Stimulated activated CD8-positive, alpha-beta memory T cell treated with anti-CD3 and anti-CD28 coated beads, Interleukin-15, amount 100 ng/mL, for 48 hours (primary cell): ENCODE results near the gene ITPK1.
A peak's percentile ranks its signal among the peaks of the same experiment; 100 is the strongest.

Experiments
- DNase-seq, 2 donors: peaks; one replicate each; pipeline ENCODE4 v3.0.0-alpha.2; 2020; ENCODE audit warnings: low read depth in 2 of 2

ITPK1 gene

GRCh38 chr14:92938235-92938875 is 177.4 kb downstream of the ITPK1 start:
- no peak for DNase-seq

DNA sequence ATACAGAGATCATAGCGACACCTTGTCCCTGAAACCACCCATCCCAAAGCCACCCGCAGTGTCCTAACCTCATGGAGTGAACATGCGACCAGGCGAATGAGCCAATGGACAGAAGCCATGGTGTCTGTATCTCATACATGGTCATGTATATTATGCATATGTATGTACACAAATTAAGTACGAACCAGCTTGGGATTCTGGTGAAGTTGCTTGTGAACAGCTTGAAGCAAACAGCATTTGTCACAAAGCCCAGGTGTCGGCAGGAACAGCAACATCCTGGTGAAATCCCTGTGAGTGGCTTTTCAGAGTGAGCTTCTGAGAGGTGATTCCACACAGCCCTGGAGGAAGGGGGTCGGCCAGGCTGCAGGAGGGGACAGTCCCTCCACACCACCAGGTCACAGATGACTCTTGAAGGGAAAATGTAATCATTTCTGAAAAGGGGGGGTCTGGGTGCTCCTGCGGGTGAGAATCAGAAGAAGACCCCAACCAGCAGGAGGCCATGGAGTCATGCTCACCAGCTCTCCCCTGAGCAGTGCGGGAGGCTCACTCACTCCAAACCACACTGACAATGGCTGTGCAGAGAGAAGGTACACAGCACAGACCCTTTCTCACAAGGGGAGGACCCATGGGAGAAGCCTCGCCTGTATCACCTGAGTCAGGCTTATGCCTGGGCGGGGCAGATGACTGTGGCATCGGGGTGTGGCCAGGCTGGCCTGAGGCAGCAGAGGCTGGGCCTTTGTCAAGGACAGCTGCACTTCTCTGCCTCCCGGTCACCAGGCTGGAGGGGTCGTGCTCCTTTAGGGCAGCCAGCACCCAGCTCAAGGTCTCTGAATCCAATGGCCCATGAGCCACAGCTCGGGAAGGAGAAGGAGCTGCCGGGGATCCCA is 178.4 kb downstream of the ITPK1 start:
- DNase-seq, result peak in 1 of 2 donors; percentile 0

GRCh38 chr14:92936085-92936484 is 179.6 kb downstream of the ITPK1 start:
- DNase-seq, result no peak

DNA sequence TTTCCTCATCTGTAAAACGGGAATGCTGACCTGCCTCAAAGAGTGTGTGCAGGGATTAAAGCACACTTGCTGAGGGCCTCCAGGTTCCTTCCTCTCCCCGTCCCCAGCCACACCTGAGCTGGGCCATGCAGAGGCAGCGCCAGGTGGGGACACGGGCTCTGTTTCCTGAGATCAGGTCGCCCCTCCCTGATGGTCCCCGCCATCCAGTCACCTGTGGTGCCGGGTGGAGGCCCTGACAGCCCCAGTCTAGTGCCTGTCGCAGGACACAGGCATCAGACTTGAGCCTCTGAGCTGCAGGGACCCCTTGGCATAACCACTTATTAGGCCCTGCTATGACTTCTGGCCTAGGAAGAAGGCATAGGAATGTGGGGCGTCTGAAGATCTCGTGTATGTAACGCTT is 180.3 kb downstream of the ITPK1 start:
- DNase-seq, result no peak

- no peak for DNase-seq
Measured at GRCh38 chr14:92934196-92935085, 181.3 kb downstream of the ITPK1 start.

DNA sequence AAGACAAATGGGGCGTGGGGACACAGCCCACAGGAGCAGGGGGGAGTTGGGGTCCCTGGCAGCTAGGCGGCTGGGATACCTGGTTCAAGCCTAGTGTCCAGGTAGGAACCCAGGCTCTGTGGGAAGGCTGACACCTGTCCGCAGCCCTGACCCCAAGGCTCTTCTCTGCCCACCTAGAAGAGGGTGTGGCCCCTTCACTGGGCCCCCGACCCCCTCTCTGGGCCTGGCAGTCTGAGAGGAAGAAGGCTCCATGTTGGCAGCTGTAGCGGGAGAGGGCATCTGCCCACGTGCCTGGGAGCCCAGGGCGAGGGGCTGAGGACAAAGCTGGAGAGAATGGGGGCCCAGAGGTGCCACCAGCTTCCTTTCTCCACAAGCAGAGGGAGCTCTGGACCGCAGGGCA is 182.2 kb downstream of the ITPK1 start:
- DNase-seq, result no peak

GRCh38 chr14:92932448-92933395 is 183.0 kb downstream of the ITPK1 start:
- no peak for DNase-seq

DNA sequence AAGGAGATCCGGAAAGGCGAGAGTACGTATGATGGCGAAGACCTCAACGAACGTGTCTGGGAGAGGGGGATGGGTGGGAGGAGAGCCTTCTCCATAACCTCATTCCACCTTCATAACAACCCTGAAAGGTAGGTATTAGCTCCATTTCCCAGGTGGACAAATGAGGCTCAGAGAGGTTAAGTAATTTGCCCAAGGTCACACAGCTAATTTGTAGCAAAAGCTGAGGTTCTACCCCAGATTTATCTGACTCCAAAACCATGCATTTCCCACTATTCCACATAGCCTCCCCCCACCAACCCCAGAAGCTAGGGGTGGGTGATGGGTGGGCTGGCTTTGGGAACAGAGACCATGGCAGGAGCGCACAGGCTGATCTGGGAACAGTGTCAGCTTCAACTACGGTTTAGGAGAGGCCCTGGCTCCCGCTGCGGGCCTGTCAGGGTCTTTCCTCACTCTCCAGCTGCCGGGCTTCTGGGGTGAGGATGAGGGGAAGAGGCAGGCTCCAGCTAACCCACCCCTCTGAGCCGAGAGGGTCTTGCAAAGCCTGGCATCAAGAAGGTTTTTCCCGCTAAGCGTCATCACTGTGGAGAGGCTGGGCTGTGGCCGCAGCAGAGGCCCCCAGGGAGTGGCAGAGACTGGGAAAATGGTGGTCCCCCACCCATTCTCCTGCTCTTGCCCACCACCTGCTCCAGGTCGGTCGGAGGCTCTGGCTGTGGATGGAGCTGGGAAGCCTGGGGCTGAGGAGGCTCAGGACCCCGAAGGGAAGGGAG is 183.9 kb downstream of the ITPK1 start:
- DNase-seq, result no peak

- no peak for DNase-seq
Measured at GRCh38 chr14:92930737-92931602, 184.8 kb downstream of the ITPK1 start.

DNA sequence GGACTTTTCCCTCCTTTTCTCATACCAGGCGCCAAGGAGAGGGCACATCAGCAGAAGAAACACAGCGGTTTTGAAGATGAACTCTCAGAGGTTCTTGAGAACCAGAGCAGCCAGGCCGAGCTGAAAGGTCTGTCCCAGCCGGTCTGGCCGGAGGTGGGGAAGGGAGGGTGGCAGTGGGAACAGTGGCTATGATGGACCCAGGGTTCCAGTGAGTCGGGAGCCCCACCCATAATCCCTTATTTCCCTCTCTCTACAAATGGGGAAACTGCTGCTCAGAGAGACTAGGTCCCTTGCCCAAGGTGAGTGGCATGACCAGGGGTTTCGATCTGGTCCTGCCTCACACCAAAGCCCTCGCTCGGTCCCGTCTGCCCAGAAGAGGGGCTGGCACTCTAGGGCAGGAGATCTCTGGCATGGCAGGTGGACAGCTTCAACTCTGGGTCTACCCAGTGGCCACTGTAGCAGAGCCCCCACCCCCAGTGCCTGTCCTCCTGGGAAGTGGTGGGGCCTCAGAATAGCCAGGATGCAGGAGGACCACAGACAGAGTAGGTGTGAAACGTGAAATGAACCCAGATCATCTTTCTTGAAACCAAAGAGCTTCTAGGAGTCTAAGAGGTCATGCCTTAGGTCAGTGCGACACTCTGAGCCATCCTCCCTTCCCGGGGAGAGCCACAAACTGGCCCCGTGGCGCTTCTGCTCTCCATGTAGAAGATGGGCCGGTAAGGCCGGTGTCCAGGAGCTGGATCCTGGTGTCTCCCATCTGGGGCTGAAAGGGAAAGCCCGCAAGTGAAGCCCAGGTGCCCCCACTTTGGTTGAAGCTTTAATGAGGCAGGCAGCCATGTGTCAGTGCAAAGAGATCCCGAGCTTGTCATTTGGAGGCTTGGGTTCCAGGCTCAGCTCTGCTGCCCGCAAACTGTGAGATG is 185.8 kb downstream of the ITPK1 start:
- no peak for DNase-seq

DNA sequence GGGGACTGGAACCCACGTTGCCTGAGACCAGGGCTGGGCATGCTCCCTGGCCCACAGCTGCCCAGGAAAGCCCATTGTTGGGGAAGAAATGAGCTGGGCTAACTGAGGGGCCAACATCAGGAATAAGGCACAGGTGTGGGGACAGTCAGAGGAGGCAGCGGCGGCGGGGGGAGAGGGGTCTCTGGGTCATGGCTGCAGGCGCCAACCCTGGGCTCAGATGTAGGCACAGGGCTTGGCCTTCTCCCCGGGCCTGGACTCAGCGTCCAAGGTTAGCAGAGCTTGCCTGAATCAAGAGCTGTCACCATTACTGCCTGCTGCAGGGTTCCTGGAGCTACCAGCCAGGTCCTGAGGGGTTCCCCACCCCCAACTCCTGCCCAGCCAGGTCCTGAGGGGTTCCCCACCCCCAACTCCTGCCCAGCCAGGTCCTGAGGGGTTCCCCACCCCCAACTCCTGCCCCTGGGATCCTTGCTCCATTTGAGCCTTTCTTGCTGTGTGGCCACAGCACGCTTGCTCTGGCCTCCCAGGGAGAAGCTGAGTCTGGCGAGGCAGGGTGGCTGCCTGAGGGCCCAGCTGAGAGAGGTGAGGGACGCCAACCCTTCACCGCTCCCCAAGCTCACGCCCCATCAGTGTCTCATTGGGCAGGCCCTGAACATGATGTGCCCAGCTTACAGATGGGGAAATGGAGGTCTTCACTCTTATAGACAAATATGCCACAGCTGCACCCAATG is 186.6 kb downstream of the ITPK1 start:
- no peak for DNase-seq

GRCh38 chr14:92928258-92928629 is 187.5 kb downstream of the ITPK1 start:
- DNase-seq, result no peak

DNA sequence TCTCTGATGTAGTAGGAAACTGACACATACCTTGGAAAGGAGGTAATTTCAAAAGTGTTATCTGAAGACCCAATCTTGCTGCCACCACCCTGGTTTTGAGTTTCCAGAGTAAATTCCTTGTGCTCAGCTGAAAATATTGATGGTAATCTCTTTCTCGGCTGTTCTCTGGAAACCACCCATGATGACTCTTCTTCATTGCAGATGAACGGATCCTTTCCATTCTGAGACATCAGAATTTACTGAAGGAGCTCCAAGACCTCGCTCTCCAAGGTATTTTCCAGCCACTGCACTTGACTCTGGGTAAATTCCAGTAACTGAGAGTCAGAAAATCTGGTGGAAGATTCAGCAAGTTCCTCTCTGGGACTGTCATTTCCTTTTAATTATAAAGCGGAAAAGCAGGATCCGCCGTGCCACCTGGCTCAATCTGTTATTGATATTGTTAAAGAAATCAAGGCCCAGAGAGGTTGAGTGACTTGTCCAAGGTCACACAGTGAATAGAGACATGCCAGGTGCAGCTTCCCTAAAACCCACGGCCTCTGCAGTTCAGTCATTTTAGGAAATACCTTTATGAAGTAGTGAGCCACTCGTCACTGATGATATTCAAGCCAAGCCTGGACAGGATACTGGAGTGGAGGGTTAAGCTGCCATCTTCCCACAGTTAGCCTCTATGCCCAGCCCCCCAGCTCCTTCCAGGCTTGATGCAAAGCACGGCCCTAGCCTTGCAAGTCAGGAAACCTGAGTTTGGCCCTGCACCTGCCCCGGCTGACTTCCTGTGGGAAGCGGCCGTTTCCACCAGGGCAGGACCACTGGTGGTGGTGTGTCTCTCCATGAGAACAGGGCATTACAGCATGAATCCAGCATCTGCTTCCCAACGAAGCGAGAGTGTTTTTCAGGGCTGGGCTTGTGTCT is 188.1 kb downstream of the ITPK1 start:
- no peak for DNase-seq

GRCh38 chr14:92926931-92927330 is 188.8 kb downstream of the ITPK1 start:
- DNase-seq, result no peak

GRCh38 chr14:92926180-92926845 is 189.4 kb downstream of the ITPK1 start:
- no peak for DNase-seq

DNA sequence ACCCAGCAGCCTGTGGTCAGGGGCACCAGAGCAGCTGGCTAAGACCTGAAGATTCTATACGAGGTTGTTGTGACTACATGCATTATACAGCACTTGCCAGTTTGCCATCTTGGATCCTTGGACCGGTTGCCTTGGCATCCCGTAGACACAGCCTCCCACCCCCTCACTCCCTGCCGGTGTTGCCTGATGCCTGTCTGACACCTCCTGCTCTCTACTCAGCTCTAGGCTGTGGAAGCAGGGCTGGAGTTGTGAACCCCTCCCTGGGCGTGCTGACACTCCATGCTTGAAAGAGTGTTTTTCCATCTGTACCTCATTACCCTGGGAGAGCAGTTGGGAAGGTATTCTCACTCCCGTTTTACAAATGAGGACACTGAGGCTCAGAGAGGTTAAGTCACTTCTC is 190.3 kb downstream of the ITPK1 start:
- no peak for DNase-seq
